Iris pigment epithelial cell (primary cell): Measurements from ENCODE around the gene ERH.
A peak's percentile ranks its signal among the peaks of the same experiment; 100 is the strongest.

Source experiments
- DNase-seq: peaks from one replicate; pipeline ENCODE4 v3.0.0-alpha.2; 2011; ENCODE audit warnings: low read depth

Gene ERH

DNA sequence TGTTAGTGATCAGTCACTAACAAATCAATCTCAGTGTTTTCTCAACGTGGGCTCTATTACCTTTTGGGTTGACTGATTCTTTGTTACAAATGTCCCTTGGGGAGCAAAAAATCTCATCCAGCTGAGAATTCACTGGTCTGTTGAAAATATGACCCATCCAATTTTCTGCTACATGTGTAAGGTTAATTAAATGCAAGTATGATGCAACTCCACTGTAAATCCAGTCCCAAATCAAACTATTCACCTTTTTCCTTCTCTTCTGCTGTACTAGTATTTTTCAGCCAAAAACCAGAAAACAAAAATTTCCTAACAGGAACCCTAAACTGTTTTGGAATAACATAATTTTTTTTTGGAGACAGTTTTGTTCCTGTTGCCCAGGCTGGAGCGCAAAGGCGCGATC lies 2.2 kb downstream of the ERH start:
- no peak for DNase-seq

GRCh38 chr14:69392481-69392880 lies 5.6 kb downstream of the ERH start:
- no peak for DNase-seq

DNA sequence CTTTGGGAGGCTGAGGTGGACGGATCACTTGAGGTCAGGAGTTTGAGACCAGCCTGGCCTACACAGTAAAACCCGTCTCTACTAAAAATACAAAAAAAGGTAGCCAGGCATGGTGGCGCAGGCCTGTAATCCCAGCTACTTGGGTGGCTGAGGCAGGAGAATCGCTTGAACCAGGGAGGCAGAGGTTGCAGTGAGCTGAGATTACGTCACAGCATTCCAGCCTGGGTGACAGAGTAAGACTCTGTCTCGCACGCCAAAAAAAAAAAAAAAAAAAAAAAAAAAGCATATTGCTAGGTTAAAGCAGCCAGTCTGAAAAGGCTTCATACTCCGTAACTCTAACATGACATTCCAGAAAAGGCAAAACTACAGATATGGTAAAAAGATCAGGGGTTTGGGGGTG lies 6.7 kb downstream of the ERH start:
- DNase-seq, result peak; percentile 50

- peak; percentile 45 for DNase-seq
Measured at GRCh38 chr14:69387311-69387710, 10.8 kb downstream of the ERH start.

DNA sequence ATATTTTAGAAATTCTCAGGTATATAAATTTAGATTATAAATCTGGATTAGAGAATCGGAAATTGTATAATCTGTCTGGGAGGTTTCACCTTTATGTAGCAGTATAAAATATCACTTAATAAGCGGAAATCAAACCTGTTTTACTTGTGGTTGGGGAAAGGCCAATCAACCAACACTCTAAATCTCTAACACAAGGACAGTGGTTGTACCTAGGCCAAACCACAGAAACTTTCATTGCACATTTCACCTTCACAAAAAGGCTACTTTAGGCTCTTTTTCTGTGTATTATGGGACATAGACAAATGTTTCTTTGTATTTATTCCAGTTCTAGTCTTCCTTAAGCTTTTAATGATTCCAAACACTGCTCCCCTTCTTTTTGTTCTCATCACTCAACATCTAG lies 19.8 kb downstream of the ERH start:
- DNase-seq, result no peak

DNA sequence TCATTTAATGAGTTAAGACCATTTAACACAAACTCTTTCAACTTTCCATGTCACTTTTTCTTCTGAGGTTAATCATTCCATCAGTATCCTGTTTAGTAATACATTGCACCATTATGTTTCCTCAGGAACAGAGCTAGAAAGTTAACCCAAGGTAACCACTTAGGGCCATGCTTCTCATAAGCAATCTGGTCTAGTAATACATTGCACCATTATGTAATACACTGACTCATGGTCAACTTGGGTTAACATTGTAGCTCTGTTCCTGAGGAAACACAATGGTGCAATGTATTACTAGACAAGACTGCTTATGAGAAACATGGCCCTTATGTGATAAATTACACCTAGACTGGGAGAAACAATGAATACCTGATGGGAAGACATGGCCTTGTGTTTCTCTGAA lies 21.7 kb downstream of the ERH start:
- peak; percentile 96 for DNase-seq

DNA sequence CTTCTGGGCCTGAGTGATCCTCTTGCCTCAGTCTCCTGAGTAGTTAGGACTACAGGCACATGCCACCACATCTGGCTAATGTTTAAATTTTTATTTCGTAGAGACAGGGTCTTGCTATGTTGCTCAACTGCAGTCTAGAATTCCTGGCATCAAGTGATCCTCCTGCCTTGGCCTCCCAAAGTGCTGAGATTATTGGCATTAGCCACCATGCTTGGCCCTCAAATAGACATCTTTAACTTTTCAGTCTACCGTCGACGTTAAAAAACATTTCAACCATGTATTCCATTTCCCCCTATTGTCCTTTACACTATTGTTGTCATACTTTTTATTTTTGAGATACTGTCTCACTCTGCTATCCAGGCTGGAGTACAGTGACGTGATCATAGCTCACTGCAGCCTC lies 22.4 kb downstream of the ERH start:
- DNase-seq, result no peak

DNA sequence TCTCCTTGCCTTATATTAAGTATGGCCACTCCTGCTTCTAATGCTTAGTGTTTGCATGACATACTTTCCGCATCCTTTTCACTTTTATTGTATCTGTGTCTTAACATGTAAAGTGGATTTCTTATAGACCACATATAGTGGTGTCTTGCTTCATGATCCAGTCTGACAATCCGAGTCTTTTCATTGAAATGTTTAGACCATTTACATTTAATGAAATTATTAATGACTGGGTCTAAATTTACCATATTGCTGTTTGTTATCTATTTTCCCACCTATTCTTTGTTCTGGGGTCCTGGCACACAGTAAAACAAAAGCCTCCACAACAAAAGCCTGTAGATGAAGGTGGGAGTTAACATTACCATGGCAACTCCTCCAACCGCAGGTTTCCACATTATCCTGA lies 22.9 kb downstream of the ERH start:
- no peak for DNase-seq

DNA sequence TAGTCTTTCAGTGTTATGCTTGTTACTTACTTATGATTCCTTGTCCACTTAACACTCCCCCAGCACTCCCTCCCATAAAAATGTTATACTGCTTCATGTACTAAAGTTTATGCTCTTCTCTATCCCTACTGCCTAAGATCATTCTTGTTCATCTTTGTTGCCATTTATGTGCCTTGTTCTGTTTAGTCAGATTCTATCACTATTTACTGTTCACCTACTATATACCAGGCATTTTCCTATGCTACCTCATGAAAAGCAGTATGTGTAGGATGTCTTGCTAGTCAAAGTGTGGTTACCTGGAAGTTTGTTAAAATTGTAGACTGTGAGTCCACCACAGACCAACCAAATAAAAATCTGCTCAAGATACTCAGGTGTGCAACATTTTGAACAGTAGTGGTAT lies 23.9 kb downstream of the ERH start:
- DNase-seq, result no peak

- no peak for DNase-seq
Measured at GRCh38 chr14:69373104-69373503, 25.0 kb downstream of the ERH start.

GRCh38 chr14:69372146-69372545 lies 26.0 kb downstream of the ERH start:
- no peak for DNase-seq

DNA sequence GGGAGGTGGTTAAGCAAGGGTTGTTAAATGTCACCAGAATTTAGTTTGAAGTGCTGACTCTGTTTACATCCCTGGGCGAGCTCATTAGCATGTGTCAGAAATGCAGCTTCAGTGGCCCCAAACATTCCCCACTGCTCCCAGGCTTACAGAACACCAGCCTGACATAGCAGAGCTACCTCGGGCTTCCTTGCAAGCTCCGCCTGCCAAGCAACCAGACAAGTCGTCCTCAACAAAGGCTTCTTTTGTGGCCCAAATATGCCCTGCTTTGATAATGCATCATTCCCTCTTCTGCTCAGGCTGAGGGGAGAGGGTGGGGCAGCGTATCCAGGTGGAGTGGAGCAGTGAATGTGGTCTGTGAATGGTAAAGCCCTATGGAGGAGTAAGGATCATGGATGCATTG lies 28.0 kb downstream of the ERH start:
- DNase-seq, result no peak

DNA sequence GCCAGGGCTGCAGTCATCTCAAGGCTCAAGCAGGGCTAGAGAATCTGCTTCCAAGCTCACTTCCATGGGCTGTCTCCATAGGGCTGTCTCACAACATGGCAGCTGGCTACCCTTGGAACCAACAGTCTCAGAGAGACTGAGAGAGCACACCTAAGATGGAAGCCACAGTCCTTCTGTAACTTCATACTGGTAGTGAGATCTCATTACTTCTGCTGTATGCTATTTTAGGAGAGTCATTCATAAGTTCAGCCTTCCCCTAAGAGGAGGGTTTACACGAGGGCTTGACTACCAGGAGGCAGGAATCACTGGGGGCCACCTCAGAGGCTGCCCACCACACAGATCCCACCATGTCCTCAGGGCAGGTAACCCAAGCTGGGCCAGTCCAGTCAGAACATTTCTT lies 29.7 kb downstream of the ERH start:
- no peak for DNase-seq

- DNase-seq, result no peak
Measured at GRCh38 chr14:69366761-69367160, 31.3 kb downstream of the ERH start.

GRCh38 chr14:69366069-69366468 lies 32.0 kb downstream of the ERH start:
- DNase-seq, result no peak

DNA sequence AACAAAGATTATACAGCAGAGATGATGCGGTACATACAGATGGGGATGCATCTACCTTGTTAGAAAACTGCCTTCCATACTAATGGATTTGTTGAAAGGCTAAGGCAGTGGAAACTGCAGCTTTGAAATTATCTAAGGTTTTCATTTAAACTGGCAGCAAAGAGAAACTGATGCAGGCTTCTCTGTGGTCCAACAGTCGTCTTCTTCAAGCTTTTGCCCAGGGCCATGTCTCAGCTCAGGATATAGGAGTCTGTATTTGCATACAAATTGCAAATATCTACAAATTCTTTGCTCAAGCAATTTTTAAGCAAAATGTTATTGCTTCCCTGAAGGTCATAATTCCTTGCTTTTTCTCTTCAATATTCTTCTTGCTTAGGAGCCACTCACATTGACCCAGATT lies 33.7 kb downstream of the ERH start:
- DNase-seq, result no peak

GRCh38 chr14:69363964-69364363 lies 34.1 kb downstream of the ERH start:
- no peak for DNase-seq

GRCh38 chr14:69363055-69363454 lies 35.0 kb downstream of the ERH start:
- peak; percentile 36 for DNase-seq

GRCh38 chr14:69360438-69361108 lies 37.5 kb downstream of the ERH start:
- no peak for DNase-seq

- no peak for DNase-seq
Measured at GRCh38 chr14:69358966-69359365, 39.1 kb downstream of the ERH start.

- DNase-seq, result no peak
Measured at GRCh38 chr14:69358233-69358963, 39.7 kb downstream of the ERH start.

GRCh38 chr14:69357544-69358200 lies 40.4 kb downstream of the ERH start:
- DNase-seq, result no peak

DNA sequence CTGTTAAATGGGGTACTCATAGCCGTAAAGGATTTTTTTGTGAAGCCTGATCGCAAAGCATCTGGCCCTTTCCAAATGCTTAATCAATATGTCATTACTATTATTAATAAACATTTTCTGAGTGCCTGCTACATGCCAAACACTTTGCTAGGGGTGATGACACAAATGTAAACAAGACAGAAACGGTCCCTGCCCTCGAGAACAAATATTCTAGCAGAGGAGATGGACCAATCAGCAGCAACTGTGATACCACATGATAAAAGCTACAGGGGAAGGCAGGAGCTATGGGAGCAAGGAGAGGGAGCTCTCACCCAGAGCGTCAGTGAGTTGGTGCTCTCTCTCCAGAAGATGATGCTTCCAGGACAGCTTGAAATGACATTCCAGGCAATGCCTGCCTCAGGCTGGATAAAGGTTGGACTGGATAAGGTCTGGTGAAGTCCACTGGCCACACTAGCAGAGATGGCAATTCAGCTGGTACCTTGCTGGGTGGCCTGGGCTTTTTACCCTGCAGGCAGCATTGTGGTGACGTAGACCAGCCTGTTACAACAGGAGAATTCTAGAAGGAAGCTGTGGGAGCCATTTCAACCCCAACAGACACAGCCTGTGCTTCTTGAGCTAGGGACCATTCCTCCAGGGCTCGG lies 41.1 kb downstream of the ERH start:
- no peak for DNase-seq
